ENCODE data around the gene CDH4.

The CDH4 gene

DNA sequence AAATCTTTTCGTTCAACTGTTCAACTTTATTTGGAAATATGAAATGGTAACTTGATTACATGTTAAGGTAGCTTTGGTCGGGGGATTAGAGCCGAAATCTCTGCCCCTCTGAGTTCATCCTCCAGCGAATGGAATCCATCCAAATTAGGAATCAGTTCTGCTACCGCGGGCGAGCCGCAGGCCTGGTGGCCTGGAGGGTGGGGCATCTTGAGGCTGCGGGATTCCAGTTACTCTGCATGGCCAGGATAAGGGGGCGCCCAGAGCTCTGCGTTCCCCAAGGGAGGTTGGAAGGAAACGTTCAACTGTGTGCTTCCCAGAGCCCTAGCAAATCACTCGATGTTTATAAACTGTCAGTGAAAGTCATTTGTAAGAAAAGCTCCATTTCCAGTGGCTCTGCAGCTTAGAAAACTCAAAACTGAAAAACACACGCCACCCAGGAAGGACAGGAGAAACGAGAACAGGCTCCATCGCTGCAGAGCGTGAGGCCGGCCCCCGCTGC, 551.4 kb downstream of the CDH4 start:
- DNase-seq (ENCODE audit: insufficient read length, low spot score) (no peak), FAIRE-seq (no peak)

GRCh38 chr20:61803915-61804751, 552.1 kb downstream of the CDH4 start:
- no peak for DNase-seq (ENCODE audit: insufficient read length, low spot score)
- no peak for FAIRE-seq

DNA sequence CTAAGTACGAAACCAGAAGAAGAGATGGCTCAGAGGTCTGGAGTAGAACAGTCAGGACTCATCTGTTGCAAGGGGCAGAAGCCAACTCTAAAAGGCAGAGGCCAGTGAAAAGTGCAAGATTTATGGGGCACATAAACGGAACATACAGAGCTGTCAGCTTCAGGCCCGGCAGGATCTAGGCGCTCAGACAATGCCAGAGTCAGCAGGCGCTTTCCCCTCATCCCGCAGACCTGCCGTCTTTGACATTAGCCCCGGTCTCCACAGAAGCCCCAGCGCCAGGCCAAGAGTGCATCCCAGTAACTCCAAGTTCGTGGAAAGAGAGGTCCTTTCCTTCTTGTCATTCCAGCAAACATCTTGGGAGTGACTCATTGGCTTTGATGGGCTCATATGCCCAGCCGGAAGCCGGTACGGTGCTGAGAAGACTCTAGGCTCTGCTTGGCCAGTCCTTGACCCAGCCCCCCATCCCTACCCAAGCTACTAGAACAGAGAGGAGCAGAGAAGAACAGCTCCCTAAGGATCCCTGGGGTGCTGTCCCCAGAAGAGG, 552.8 kb downstream of the CDH4 start:
- FAIRE-seq (no peak), DNase-seq (ENCODE audit: insufficient read length, low spot score) (no peak)

DNA sequence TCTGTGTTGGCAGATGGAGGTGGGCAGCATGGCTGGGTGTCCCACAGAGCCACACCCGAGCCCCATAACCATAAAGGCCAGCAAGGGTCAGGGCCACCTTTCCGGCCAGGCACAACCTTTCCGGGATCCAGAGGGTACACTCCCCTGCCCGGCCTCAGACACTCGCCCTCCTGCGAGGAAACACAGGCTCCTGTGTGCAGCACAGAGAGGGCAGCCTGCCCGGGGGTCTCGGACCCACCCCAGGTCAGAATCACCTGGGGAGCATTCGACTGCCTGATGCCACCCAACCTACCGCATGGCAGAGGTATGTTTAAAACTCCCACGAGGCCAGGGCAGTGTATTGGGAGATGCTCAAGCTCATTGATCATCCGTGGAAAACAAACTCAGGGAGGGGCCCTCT, 553.3 kb downstream of the CDH4 start:
- no peak for DNase-seq (ENCODE audit: insufficient read length, low spot score)
- no peak for FAIRE-seq

DNA sequence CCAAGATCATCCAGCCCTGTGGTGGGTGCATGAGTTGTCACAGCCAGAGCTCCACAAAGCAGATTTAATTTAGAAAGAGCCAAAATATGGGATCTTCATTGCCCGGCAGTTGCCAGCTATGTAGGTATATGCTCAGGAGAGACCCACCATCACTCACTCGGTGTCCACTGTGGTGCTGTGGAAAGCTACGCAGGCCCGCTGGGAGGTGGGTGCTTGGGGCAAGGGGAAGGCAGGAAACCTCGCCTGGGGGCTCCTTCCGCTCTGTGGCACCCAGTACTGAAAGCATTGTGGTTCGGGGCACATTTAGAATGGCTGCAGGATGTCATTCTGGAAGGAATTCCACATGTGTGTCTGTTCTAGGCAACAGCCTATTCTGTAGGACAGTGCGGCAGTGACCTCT, 553.7 kb downstream of the CDH4 start:
- DNase-seq (ENCODE audit: insufficient read length, low spot score), result no peak
- FAIRE-seq, result no peak

GRCh38 chr20:61806314-61806713, 554.3 kb downstream of the CDH4 start:
- DNase-seq (ENCODE audit: insufficient read length, low spot score) (no peak), FAIRE-seq (no peak)

GRCh38 chr20:61806995-61807394, 554.9 kb downstream of the CDH4 start:
- DNase-seq (ENCODE audit: insufficient read length, low spot score), result no peak
- no peak for FAIRE-seq

- FAIRE-seq, result no peak
- DNase-seq (ENCODE audit: insufficient read length, low spot score), result no peak
These were observed 555.6 kb downstream of the CDH4 start for GRCh38 chr20:61807471-61808160.

DNA sequence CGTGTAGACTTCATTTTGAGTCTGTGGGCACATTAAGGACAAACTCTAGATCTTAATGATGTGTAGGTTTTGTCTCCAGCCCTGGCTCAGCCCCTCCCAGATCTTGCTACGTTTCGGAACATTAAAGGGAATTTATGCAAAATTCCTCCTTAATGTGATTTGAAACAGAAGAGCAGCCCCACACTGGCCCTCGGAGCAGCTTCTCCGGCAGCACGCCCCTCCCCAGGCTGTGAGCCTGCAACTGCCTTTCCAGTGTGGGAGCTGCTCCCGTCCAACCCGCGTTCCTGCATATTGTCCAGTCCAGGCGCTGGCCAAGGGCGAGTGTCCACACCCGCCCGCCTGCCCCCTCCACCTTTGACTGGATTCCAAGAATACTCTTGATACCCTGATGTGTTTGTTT, 556.4 kb downstream of the CDH4 start:
- FAIRE-seq (no peak), DNase-seq (ENCODE audit: insufficient read length, low spot score) (no peak)

- FAIRE-seq, result no peak
- no peak for DNase-seq (ENCODE audit: insufficient read length, low spot score)
These were observed 557.1 kb downstream of the CDH4 start for GRCh38 chr20:61809006-61809770.

DNA sequence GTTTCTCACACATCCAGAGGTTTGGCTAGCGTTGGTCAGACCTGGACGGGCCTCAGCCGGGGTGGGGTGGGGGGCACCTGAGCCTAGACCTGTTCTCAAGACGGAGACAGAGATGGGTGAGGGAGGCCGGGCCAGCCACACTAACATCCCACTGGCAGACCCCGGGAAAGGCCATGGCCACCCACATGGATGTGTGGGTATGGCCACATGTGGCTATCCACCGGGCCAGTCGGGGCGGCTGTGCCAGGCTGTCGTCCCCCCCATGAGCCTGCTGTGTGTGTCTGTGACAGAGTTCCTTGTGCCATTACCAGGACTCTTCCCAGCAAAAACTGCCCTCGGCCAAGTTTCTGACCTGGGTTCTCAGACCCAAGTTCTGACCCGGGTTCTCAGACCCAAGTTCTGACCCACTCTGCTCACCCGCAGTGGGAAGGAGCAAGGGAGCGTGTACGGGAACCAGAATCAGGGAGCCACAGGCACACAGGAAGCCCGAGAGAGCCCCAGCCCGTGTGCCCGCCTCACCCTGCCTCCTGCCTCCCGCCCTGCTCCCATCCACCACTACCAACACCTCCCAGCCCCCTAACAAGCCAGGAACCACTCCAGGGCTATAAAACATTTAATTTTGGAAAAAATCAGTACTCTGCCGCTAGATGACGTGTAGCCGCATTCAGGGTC, 558.1 kb downstream of the CDH4 start:
- DNase-seq (ENCODE audit: insufficient read length, low spot score) (no peak), FAIRE-seq (no peak)

DNA sequence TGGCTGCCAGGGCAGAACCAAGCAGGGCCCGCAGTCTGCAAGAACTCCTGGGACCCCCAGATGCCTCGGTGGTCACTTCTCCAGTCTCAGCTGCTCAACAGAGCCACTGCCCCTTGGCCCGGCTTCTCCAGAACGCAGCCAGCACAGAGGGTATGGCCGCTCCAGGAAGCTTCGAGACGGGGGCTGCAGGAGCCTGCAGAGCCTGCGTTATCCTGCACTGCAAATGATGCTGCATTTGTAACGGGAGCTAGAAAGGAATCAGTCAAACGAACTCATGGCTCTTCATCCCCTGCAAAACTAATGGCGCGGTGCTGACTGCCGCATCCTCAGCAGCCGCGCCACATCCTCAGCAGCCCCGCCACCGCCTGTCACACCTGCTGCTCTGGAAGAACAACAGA, 558.7 kb downstream of the CDH4 start:
- no peak for FAIRE-seq
- no peak for DNase-seq (ENCODE audit: insufficient read length, low spot score)

DNA sequence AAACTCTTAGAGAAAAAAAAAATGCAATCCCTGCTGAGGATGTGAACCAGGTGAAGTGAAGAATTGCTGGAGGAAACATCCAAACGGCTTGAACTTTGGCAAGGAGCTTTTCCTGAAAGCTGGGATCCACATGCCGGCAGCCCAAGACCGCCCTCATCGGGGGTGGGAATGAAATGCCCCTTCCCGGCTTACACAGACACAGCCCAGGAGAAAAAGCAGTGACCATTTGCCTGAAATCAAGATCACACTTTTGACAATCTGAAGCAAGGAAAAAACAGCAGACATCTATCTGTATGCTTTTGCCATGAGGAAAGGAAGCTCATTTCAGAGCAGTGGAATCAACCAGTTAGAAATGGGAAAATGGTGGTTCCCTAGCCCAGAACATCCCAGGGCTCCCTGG, 559.1 kb downstream of the CDH4 start:
- DNase-seq (ENCODE audit: insufficient read length, low spot score) (no peak), FAIRE-seq (no peak)

- FAIRE-seq, result no peak
- DNase-seq (ENCODE audit: insufficient read length, low spot score), result no peak
These were observed 560.2 kb downstream of the CDH4 start for GRCh38 chr20:61812121-61812844.

GRCh38 chr20:61812845-61813485, 560.9 kb downstream of the CDH4 start:
- no peak for DNase-seq (ENCODE audit: insufficient read length, low spot score)
- FAIRE-seq, result no peak

GRCh38 chr20:61813791-61814190, 561.7 kb downstream of the CDH4 start:
- DNase-seq (ENCODE audit: insufficient read length, low spot score), result no peak
- no peak for FAIRE-seq

- no peak for FAIRE-seq
- no peak for DNase-seq (ENCODE audit: insufficient read length, low spot score)
These were observed 562.2 kb downstream of the CDH4 start for GRCh38 chr20:61814244-61814643.

- no peak for DNase-seq (ENCODE audit: insufficient read length, low spot score)
- no peak for FAIRE-seq
These were observed 562.7 kb downstream of the CDH4 start for GRCh38 chr20:61814726-61815125.

GRCh38 chr20:61815176-61815575, 563.1 kb downstream of the CDH4 start:
- DNase-seq (ENCODE audit: insufficient read length, low spot score) (no peak), FAIRE-seq (no peak)

All from GM19239 (cell line).